K562 (cell line): ENCODE results near the gene GFI1B. TPM values are rescaled to one million over a fixed set of nuclear protein-coding genes. Genes with fewer than 3 reads are reported as not detected.

Source experiments
- ARHGAP35 ChIP-seq: fragments of 450-650 bp; IDR thresholded peaks from 2 replicates; pipeline ENCODE4 v1.6.1; 2018; ENCODE audit not compliant: partially characterized antibody
- ATF3 ChIP-seq, 2 experiments: fragments of 450-650 bp in 1 of 2; sonication (generic) in 1 of 2; formaldehyde crosslinking in 1 of 2; IDR thresholded peaks in 1 of 2; conservative IDR thresholded peaks in 1 of 2; 2 replicates each; pipeline versions ENCODE4 v1.6.1 to v1.8.1; 2016 to 2023; ENCODE audit warnings: mild to moderate bottlenecking in 2 of 2, moderate library complexity in 2 of 2, inconsistent platforms in 1 of 2, missing genetic modification reagents in 1 of 2
- CHD2 ChIP-seq: IDR thresholded peaks from 2 replicates; pipeline ENCODE4 v1.6.1; 2011; ENCODE audit warnings: low read depth, low read length
- FUS ChIP-seq: fragments of 200-400 bp; formaldehyde crosslinking; optimal IDR thresholded peaks from 2 replicates; pipeline ENCODE3; 2017; ENCODE audit warnings: low read depth, low read length
- HDAC3 ChIP-seq: fragments of 450-650 bp; IDR thresholded peaks from 2 replicates; pipeline ENCODE4 v1.6.1; 2018; ENCODE audit warnings: borderline replicate concordance, mild to moderate bottlenecking, moderate library complexity; ENCODE audit not compliant: partially characterized antibody
- JUN ChIP-seq, 2 experiments: sonication (generic) in 1 of 2; formaldehyde crosslinking in 1 of 2; IDR thresholded peaks; 2 replicates each; pipeline versions ENCODE4 v1.6.1 to v1.8.0; 2012 to 2022; ENCODE audit warnings: borderline replicate concordance in 2 of 2, mild to moderate bottlenecking in 2 of 2, improper control_type of control experiment in 1 of 2, low read depth in 1 of 2, low read length in 1 of 2, missing genetic modification reagents in 1 of 2
- MAZ ChIP-seq, 2 experiments: fragments of 450-650 bp in 1 of 2; sonication (generic) in 1 of 2; formaldehyde crosslinking; IDR thresholded peaks in 1 of 2; conservative IDR thresholded peaks in 1 of 2; 2 replicates each; pipeline versions ENCODE4 v1.4.0 to v1.5.0; 2020; ENCODE audit warnings: mild to moderate bottlenecking in 1 of 2, missing genetic modification reagents in 1 of 2
- SMARCA4 ChIP-seq: fragments of 450-650 bp; IDR thresholded peaks from 2 replicates; pipeline ENCODE4 v1.6.1; 2016
- ZC3H11A ChIP-seq: IDR thresholded peaks from 2 replicates; pipeline ENCODE4 v1.6.1; 2012; ENCODE audit warnings: low read depth, low read length, improper control_type of control experiment
- ZNF146 ChIP-seq: IDR thresholded peaks from one replicate; pipeline ENCODE4 v1.6.1; 2018; ENCODE audit warnings: missing compliant biosample characterization; ENCODE audit not compliant: unreplicated experiment
- ZNF408 ChIP-seq: fragments of 250-450 bp; sonication (Bioruptor Pico); IDR thresholded peaks from 2 replicates; pipeline ENCODE4 v1.4.0; 2020; ENCODE audit warnings: low read depth, mild to moderate bottlenecking, moderate library complexity
- ZNF592 ChIP-seq: fragments of 450-650 bp; IDR thresholded peaks from 2 replicates; pipeline ENCODE4 v1.6.1; 2017; ENCODE audit warnings: antibody characterized with exemption, mild to moderate bottlenecking
- polyA plus RNA-seq, 8 experiments: library from polyadenylated mRNA; depleted of rRNA in 4 of 8; stranded (reverse) in 5 of 8; unstranded in 3 of 8; fragments of >200 nt; fragmentation: Nextera tagmentation in 2 of 8; fragmentation: Illumina TruSeq in 1 of 8; extraction: Ambion mirVana in 2 of 8; extraction: Trizol in 1 of 8; gene quantifications; 2 replicates each; pipeline versions ENCODE4 v1.2.1 to v1.2.3, GENCODE V29; 2011 to 2014; ENCODE audit warnings: inconsistent platforms in 1 of 8, missing spikeins in 1 of 8
- total RNA-seq, 7 experiments: library from RNA; depleted of rRNA in 6 of 7; stranded (reverse); fragments of >200 nt in 6 of 7; fragmentation: Illumina TruSeq in 2 of 7; extraction: Trizol in 2 of 7; gene quantifications; 2 replicates each; pipeline versions ENCODE4 v1.2.1 to v1.2.3, GENCODE V29; 2011 to 2021; ENCODE audit warnings: low replicate concordance in 1 of 7
- TF ChIP-seq, protein P1 (sequence below): fragments of 250-450 bp; sonication (Bioruptor Pico); IDR thresholded peaks from 2 replicates; pipeline ENCODE4 v1.8.0; 2022; ENCODE audit warnings: inconsistent platforms, mild to moderate bottlenecking, moderate library complexity, borderline replicate concordance
- TF ChIP-seq, protein P2 (sequence below): fragments of 250-450 bp; sonication (Bioruptor Pico); IDR thresholded peaks from 2 replicates; pipeline ENCODE4 v1.4.0; 2020; ENCODE audit warnings: mild to moderate bottlenecking, moderate library complexity, borderline replicate concordance
- TF ChIP-seq, protein P3 (sequence below): fragments of 450-650 bp; IDR thresholded peaks from 2 replicates; pipeline ENCODE4 v1.6.1; 2017; ENCODE audit warnings: mild to moderate bottlenecking, moderate library complexity

Gene GFI1B
- total and polyA plus RNA-seq, 9 of the 15 experiments (the other 6 are each of a cell fraction or from before 2014, with no cell fraction given): 8.0 to 75.7 (median 34.5) TPM

DNA sequence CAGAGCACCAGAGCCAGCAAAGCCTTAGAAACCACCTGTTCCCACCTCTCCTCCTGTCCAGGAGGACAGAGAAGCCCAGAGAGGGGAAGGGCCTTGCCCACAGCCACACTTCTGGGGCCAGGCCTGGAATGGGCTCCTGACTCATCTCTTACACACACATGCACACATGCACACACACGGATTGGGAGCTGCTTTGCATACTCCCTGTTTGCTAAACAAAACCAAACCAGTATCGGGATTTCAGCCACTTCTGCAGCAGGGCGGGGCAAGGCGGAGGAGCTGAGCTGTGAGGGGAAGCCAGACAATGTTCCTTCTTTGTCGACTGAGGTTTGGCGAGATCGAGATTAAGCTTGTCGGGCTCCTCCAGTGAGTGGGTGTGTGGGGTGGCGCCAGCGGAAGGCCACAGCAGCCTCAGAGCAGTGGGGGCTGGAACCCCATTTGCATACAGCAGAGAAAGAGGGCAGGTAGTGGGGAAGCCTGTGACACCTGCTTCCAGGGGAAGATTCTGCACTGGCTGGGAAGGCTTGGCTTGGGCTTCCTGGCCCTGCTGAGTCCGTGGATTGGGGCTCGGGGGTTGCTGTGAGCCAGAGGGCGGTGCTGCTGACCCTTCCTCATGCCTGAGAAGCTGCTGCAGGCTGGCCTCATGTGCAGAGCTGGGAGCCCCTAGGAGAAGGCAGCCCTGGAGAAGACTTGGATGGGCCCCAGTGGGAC is 16.1 kb downstream of the GFI1B start (continued):
- TF ChIP-seq ZNF592 (no peak), ATF3 (IDR thresholded peaks at IDR 0.05) (peak; percentile 72), ATF3 (CRISPR knock-in tag; conservative IDR thresholded peaks at IDR 0.05) (no peak), JUN (IDR thresholded peaks at IDR 0.05; ENCODE audit: borderline replicate concordance, low read depth, low read length) (peak; percentile 63; the same call in 1 of the 2 replicates), JUN (CRISPR knock-in tag; IDR thresholded peaks at IDR 0.05; ENCODE audit: borderline replicate concordance) (0 out of 2 replicates have a peak, but pooled peaks have one; percentile 25), MAZ (CRISPR knock-in tag; conservative IDR thresholded peaks at IDR 0.05 in 1 of 2, IDR thresholded peaks at IDR 0.05 in 1 of 2) (peak; percentile 95 to 97), ZC3H11A (no peak), FUS (no peak), CHD2 (no peak), HDAC3 (no peak), ARHGAP35 (no peak), ZNF408 (CRISPR knock-in tag) (no peak), SMARCA4 (peak; percentile 74), ZNF146 (CRISPR knock-in tag) (no peak)
- TF ChIP-seq, protein P1, sequence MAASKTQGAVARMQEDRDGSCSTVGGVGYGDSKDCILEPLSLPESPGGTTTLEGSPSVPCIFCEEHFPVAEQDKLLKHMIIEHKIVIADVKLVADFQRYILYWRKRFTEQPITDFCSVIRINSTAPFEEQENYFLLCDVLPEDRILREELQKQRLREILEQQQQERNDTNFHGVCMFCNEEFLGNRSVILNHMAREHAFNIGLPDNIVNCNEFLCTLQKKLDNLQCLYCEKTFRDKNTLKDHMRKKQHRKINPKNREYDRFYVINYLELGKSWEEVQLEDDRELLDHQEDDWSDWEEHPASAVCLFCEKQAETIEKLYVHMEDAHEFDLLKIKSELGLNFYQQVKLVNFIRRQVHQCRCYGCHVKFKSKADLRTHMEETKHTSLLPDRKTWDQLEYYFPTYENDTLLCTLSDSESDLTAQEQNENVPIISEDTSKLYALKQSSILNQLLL (CRISPR knock-in tag): no peak
- TF ChIP-seq, protein P2, sequence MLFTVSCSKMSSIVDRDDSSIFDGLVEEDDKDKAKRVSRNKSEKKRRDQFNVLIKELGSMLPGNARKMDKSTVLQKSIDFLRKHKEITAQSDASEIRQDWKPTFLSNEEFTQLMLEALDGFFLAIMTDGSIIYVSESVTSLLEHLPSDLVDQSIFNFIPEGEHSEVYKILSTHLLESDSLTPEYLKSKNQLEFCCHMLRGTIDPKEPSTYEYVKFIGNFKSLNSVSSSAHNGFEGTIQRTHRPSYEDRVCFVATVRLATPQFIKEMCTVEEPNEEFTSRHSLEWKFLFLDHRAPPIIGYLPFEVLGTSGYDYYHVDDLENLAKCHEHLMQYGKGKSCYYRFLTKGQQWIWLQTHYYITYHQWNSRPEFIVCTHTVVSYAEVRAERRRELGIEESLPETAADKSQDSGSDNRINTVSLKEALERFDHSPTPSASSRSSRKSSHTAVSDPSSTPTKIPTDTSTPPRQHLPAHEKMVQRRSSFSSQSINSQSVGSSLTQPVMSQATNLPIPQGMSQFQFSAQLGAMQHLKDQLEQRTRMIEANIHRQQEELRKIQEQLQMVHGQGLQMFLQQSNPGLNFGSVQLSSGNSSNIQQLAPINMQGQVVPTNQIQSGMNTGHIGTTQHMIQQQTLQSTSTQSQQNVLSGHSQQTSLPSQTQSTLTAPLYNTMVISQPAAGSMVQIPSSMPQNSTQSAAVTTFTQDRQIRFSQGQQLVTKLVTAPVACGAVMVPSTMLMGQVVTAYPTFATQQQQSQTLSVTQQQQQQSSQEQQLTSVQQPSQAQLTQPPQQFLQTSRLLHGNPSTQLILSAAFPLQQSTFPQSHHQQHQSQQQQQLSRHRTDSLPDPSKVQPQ (CRISPR knock-in tag): no peak
- TF ChIP-seq, protein P3, sequence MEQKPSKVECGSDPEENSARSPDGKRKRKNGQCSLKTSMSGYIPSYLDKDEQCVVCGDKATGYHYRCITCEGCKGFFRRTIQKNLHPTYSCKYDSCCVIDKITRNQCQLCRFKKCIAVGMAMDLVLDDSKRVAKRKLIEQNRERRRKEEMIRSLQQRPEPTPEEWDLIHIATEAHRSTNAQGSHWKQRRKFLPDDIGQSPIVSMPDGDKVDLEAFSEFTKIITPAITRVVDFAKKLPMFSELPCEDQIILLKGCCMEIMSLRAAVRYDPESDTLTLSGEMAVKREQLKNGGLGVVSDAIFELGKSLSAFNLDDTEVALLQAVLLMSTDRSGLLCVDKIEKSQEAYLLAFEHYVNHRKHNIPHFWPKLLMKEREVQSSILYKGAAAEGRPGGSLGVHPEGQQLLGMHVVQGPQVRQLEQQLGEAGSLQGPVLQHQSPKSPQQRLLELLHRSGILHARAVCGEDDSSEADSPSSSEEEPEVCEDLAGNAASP: no peak
